ENCODE results near the gene BCAS1.

DNA sequence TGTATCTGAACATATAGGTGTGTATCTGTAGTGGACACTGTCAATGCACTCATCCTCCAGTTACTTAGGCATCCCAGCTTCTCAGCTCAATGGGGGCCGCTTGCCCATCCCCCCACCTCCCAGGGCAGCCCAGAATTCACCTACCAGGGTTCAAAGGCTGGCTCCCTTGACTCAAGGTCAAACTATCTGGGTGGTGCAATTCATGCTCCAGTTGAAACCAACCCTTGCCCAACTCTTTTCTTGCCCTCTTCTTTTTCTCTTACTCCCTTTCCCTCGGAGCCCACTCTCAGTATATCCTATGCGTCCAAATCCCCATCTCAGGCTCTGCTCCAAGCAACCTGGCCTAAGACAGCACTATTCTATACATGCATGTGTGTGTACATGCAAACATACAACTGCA lies 127.4 kb downstream of the BCAS1 start:
- no peak for TF ChIP-seq EZH2 (IDR thresholded peaks at IDR 0.05; ENCODE audit: borderline replicate concordance, low read length)
- no peak for TF ChIP-seq CTCF (IDR thresholded peaks at IDR 0.05; ENCODE audit: low read length)
